ENCODE results near the gene CABP5.
A peak's percentile ranks its signal among the peaks of the same experiment; 100 is the strongest.
"Not testable (repeated sequence)": the region's sequence is repeated elsewhere in the genome, so short reads cannot be mapped to it uniquely, and the experiment has no call there.

Gene CABP5

GRCh38 chr19:48043675-48044258 lies at the start of gene CABP5:
Gene CABP5 (minus strand): TSS chr19:48044079. CDS start chr19:48043922, 157 bp downstream.
- DNase-seq = no peak

DNA sequence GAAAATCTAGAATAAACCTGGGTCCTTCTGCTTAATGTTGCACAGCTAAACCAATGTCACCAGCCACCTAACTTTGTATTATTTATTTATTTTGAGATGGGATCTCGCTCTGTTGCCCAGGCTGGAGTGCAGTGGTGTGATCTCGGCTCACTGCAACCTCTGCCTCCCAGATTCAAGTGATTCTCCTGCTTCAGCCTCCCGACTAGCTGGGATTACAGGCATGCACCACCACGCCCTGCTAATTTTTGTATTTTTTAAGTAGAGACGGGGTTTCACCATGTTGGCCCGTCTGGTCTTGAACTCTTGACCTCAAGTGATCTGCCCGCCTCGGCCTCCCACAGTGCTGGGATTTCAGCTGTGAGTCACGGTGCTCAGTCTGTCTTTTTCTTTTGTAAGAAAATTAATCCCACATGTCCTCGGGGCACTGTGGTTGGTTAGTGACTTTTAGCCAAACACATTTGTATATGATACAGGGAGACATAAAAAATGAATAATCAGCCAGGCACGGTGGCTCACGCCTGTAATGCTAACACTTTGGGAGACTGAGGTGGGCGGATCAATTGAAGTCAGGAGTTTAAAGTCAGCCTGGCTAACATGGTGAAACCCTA lies 47.3 kb upstream of the CABP5 start:
- peak; percentile 98 for DNase-seq

GRCh38 chr19:48090281-48090802 lies 46.5 kb upstream of the CABP5 start:
- peak; percentile 39 for DNase-seq

GRCh38 chr19:48088991-48089390 lies 45.1 kb upstream of the CABP5 start:
- DNase-seq = not testable (repeated sequence)

- no peak for DNase-seq
Measured at GRCh38 chr19:48085904-48086864, 42.3 kb upstream of the CABP5 start.

- no peak for DNase-seq
Measured at GRCh38 chr19:48085076-48085475, 41.2 kb upstream of the CABP5 start.

DNA sequence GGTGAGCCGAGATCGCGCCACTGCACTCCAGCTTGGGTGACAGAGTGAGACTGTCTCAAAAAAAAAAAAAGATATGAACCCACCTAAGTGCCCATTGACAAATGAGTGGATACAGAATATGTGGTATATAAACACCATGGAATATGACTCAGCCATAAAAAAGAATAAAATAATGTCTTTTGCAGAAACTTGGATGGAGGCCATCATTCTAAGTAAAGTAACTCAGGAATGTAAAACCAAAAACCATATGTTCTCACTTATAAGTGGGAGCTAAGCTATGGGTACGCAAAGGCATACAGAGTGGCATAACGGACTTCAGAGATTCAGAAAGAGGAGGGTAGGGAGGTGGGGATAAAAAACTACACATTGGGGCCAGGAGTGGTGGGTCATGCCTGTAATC lies 37.2 kb upstream of the CABP5 start:
- DNase-seq = peak; percentile 49

DNA sequence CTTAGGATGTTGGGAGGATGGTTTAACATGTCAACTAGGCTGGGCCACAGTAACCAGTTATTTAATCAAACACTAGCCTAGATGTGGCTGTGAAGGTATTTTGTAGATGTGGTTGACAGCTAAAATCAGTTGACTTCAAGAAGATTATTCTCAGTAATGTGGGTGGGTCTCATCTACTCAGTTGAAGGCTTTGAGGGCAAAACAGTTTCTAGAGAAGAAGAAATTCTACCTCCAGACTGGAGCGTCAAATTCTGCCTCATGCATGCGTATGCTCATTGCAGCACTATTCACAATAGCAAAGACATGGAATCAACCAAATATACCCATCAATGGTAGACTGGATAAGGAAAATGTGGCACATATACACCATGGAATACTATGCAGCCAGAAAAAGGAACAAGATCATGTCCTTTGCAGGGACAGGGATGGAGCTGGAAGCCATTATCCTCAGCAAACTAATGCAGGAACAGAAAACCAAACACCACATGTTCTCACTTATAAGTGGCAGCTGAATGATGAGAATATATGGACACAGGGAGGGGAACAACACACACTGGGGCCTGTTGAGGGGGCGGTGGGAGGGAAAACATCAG lies 26.4 kb upstream of the CABP5 start:
- DNase-seq = not testable (repeated sequence)

DNA sequence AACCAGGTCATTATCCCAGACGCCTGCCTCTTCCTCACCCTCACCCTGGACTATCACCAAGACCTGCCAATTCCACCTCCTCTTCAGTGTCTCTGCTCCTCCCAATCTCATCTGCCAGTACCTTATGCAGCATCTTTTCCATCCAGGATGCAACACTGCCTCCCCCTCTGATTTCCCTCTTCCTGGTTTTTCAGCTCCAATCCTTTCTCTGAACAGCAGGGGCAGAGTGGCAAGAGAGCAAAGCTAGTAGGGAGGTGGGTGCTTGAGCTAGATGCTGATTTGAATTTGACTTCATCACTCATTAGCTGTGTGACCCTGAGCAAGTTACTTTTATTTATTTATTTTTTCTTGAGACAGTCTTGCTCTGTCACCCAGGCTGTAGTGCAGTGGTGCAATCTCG lies 25.6 kb upstream of the CABP5 start:
- no peak for DNase-seq

- DNase-seq = peak; percentile 13
Measured at GRCh38 chr19:48064509-48064908, 20.6 kb upstream of the CABP5 start.

DNA sequence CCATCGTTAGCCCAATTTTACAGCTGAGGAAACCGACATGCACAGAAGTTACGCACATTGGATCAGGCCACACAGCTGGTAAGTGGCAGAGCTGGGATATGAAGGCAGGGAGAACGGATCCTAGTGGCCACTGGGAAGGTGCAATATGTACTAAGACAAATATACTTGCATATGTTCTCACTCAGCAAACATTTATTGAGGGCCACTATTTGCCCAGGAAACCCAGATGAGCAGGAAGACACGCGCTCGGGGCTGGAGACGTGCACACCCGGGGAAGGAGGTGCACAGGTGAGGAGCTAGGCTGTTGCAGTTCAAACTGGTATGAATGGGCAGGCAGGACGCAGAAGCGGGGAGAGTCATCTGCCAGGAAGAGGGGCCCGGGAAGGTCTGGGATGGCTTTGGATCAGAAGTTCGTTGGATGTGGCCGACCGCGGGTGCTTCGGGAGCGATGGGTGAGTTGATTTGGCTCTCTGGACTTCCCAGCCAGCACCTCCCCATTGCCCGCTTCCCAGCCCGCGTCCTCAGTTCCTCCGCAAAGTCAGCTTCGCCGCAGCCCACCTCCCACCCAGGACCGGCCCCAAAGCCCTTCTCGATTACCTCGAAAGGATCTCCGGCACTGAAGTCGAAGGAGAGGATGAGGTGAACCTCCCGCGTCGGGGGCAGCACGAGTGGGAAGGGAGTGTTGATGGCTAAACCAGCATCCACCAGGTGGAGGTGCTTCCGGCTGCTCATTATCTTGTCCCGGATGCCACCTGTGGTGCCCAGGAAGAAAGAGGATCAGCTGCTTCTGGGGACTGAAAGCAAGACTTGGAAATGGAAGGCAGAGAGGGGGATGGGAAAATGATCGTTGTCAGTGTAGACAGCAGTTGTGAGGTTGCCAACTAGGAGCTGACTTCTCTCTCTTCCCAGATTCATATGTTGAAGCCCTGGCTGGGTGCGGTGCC lies 17.8 kb upstream of the CABP5 start:
- DNase-seq = no peak

DNA sequence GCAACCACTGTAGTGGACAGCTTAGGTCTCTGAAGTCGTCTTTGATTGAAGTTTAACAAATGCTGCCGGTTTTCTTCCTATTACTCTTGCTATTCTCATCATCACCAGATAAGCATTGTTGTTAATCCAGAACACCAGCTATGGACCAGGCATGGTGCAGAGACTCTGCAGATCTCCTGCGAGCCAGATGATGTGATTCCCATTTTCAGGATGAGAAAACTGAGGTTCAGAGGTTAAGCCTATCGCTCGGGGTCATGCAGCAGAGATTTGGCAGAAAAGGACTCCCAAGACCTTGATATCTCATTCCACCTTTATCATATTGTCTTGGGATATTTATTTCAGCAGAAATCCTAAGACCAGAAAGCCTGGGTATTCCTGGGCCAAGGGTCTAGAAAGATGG lies 16.5 kb upstream of the CABP5 start:
- no peak for DNase-seq

GRCh38 chr19:48059331-48059730 lies 15.5 kb upstream of the CABP5 start:
- DNase-seq = no peak

GRCh38 chr19:48053856-48054255 lies 10.0 kb upstream of the CABP5 start:
- DNase-seq = no peak

DNA sequence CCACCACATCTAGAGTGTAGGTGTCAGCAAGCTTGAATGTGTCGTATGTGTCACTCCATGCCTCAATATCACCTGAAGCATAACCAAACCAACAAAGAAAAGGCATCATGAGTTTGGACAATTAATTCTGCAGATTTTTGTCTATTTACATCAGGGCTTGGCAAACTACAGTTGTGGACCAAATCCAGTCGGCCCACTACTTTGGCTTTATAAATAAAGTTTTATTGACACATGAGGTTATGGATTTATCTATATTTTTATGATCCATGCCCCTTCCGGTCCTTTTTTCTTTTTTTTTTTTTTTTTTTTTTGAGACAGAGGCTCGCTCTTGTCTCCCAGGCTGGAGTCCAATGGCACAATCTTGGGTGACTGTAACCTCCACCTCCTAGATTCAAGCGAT lies 9.2 kb upstream of the CABP5 start:
- DNase-seq = no peak

- DNase-seq = no peak
Measured at GRCh38 chr19:48051335-48052033, 7.6 kb upstream of the CABP5 start.

GRCh38 chr19:48044561-48044960 lies 682 bp upstream of the CABP5 start:
- no peak for DNase-seq

DNA sequence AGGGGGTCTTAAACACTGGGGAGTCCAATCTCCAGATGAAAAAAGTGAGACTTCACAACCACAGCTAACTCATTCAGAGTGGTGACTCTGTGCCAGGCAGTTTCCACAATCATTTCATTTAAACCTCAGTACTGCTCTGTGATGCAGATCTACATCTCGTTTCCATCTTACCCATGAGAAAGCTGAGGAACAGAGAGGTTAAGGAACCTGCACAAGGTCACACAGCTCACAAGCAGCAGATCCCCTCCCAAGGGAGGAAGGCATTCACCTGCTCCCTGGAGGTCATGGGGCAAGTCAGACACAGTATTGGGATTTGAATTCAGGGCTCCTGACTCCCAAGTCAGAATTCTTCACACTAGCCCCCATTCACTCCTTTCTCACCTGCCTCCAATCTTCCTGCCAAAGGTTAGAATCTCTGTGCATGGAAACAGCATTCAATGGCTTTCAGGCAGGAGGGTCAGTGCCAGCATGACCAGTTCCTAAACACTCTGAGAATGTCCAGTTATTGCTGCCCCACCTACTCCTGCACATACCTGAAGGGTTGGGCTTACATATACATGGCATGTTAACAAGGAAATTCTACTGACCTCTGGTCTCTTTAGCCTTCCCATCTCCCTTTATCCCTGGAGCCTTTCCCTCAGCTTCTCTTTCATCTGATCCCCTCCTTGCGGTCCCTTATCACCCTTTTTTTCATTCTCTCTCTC lies 1.9 kb downstream of the CABP5 start:
- DNase-seq = no peak

- DNase-seq = no peak
Measured at GRCh38 chr19:48036765-48037164, 7.1 kb downstream of the CABP5 start.

GRCh38 chr19:48033604-48034003 lies 10.3 kb downstream of the CABP5 start:
- no peak for DNase-seq

DNA sequence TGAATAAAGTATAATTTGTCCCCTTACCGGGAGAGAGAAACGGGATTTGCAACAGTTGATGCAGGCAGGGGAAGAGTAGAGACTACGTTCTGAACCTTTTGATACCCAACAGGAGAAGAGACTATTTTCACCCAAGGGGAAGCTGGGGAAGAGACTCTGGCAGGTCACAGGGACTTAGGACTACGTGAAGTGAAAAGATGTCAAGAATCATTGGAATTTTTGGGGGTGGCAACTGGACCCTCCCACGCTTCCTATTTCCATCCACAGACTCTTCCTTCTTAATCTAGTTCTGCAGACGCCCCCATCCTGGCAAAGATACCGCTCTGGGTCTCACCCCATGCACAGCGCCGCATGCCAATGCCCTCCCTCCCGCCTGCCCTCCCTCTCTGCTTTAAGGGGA lies 13.8 kb downstream of the CABP5 start:
- no peak for DNase-seq

Measured in fibroblast of upper back skin (primary cell).